GM12801 (cell line): ENCODE results near the gene CRACR2B.

ENCODE experiments used
- TF ChIP-seq, protein P1 (sequence below): IDR thresholded peaks from one replicate; pipeline ENCODE4 v1.5.1; 2011; ENCODE audit warnings: control low read depth; ENCODE audit not compliant: insufficient read length; ENCODE audit errors: extremely low read depth

The CRACR2B gene

GRCh38 chr11:854601-855329 is 27.0 kb downstream of the CRACR2B start:
- TF ChIP-seq, protein P1, sequence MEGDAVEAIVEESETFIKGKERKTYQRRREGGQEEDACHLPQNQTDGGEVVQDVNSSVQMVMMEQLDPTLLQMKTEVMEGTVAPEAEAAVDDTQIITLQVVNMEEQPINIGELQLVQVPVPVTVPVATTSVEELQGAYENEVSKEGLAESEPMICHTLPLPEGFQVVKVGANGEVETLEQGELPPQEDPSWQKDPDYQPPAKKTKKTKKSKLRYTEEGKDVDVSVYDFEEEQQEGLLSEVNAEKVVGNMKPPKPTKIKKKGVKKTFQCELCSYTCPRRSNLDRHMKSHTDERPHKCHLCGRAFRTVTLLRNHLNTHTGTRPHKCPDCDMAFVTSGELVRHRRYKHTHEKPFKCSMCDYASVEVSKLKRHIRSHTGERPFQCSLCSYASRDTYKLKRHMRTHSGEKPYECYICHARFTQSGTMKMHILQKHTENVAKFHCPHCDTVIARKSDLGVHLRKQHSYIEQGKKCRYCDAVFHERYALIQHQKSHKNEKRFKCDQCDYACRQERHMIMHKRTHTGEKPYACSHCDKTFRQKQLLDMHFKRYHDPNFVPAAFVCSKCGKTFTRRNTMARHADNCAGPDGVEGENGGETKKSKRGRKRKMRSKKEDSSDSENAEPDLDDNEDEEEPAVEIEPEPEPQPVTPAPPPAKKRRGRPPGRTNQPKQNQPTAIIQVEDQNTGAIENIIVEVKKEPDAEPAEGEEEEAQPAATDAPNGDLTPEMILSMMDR = no peak

- TF ChIP-seq, protein P1 = no peak
These were observed 27.6 kb downstream of the CRACR2B start for GRCh38 chr11:855330-855674.

- TF ChIP-seq, protein P1 = no peak
These were observed 28.1 kb downstream of the CRACR2B start for GRCh38 chr11:855796-856195.

- TF ChIP-seq, protein P1 = no peak
These were observed 28.7 kb downstream of the CRACR2B start for GRCh38 chr11:856397-856796.

- TF ChIP-seq, protein P1 = no peak
These were observed 30.5 kb downstream of the CRACR2B start for GRCh38 chr11:858053-858761.

- TF ChIP-seq, protein P1 = no peak
These were observed 31.1 kb downstream of the CRACR2B start for GRCh38 chr11:858762-859339.

GRCh38 chr11:859394-860131 is 31.8 kb downstream of the CRACR2B start:
- TF ChIP-seq, protein P1 = no peak
